Osteocyte (in vitro differentiated cells): ENCODE results near the gene ABHD17B. TPM values are rescaled to one million over a fixed set of nuclear protein-coding genes. Genes with fewer than 3 reads are reported as not detected.

Experiments
- DNase-seq: peaks from one replicate; pipeline ENCODE4 v3.0.0; 2021; ENCODE audit warnings: mixed read lengths; ENCODE audit not compliant: unreplicated experiment; ENCODE audit errors: extremely low spot score
- H3K27ac Mint-ChIP-seq: one replicate; pipeline ENCODE4 v1.8.0; 2021; ENCODE audit warnings: mild to moderate bottlenecking, mixed read lengths; ENCODE audit not compliant: unreplicated experiment
- H3K27me3 Mint-ChIP-seq: one replicate; pipeline ENCODE4 v1.8.0; 2021; ENCODE audit warnings: mixed read lengths; ENCODE audit not compliant: unreplicated experiment
- H3K36me3 Mint-ChIP-seq: one replicate; pipeline ENCODE4 v1.8.0; 2021; ENCODE audit warnings: mixed read lengths; ENCODE audit not compliant: unreplicated experiment
- H3K4me1 Mint-ChIP-seq: one replicate; pipeline ENCODE4 v1.8.0; 2021; ENCODE audit warnings: mixed read lengths; ENCODE audit not compliant: unreplicated experiment
- H3K4me3 Mint-ChIP-seq: one replicate; pipeline ENCODE4 v1.8.0; 2021; ENCODE audit warnings: mild to moderate bottlenecking, moderate library complexity, mixed read lengths; ENCODE audit not compliant: unreplicated experiment
- H3K9me3 Mint-ChIP-seq: one replicate; pipeline ENCODE4 v1.8.0; 2021; ENCODE audit warnings: mixed read lengths; ENCODE audit not compliant: unreplicated experiment
- total RNA-seq: library from RNA; stranded (reverse); gene quantifications from 2 replicates; pipeline ENCODE4 v1.2.1, GENCODE V29; 2021
- TF ChIP-seq, protein P1 (sequence below): fragments of 200-600 bp; sonication (generic); IDR thresholded peaks from 2 replicates; pipeline ENCODE4 v1.5.0; 2021; ENCODE audit warnings: antibody characterized with exemption, mild to moderate bottlenecking, moderate library complexity

ABHD17B gene
- total RNA-seq, 1 donor from 2014 or later, result 15.6 TPM

GRCh38 chr9:71879644-71880174 lies 31.3 kb downstream of the ABHD17B start:
- no peak overlapping the region for H3K27ac Mint-ChIP-seq
- H3K4me1 Mint-ChIP-seq, result no peaks in the 10 kb centered on the region
- TF ChIP-seq, protein P1, sequence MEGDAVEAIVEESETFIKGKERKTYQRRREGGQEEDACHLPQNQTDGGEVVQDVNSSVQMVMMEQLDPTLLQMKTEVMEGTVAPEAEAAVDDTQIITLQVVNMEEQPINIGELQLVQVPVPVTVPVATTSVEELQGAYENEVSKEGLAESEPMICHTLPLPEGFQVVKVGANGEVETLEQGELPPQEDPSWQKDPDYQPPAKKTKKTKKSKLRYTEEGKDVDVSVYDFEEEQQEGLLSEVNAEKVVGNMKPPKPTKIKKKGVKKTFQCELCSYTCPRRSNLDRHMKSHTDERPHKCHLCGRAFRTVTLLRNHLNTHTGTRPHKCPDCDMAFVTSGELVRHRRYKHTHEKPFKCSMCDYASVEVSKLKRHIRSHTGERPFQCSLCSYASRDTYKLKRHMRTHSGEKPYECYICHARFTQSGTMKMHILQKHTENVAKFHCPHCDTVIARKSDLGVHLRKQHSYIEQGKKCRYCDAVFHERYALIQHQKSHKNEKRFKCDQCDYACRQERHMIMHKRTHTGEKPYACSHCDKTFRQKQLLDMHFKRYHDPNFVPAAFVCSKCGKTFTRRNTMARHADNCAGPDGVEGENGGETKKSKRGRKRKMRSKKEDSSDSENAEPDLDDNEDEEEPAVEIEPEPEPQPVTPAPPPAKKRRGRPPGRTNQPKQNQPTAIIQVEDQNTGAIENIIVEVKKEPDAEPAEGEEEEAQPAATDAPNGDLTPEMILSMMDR, result no peak
- H3K27me3 Mint-ChIP-seq, result no peaks in the 10 kb centered on the region
- no peak for DNase-seq
- peaks cover 41% of the 10 kb centered on the region for H3K36me3 Mint-ChIP-seq
- no peak overlapping the region for H3K4me3 Mint-ChIP-seq
- peaks cover 47% of the 10 kb centered on the region for H3K9me3 Mint-ChIP-seq

DNA sequence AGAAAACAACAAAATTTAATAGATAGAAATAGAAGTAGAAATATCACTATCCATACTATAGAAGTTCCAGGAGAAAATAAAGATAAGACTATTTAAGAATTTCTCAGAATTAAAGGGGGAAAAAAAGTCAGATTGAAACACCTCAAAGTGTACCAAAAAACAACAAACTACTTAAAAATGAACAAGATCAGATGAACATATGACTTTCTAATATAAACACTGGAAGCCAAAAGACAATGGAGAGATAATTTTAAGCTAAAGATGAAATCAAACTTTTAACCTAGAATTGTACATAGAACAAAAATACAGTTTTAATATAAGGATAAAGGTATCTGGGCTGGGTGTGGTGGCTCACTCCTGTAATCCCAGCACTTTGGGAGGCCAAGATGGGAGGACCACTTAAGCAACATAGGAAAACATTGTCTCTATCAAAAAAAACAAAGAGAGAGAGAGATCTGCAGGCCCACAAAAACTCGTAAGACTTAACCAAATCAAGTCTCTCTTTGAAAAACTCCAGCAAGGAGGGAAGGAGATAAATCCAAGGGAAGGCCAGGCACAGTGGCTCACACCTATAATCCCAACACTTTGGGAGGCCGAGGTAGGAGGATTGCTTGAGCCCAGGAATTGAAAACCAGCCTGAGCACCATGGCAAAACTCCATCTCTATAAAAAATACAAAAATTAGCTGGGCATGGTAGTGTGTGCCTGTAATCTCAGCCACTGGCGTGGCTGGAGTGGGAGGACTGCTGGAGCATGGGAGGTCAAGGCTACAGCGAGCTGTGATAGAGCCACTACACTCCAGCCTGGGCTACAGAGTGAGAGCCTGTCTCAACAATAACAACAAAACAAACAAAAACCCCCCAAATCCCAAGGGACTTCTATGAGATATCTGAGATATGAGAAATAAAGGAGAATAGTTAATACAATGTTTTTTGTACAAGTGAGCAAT lies 32.4 kb downstream of the ABHD17B start:
- peaks cover 40% of the 10 kb centered on the region for H3K36me3 Mint-ChIP-seq

DNA sequence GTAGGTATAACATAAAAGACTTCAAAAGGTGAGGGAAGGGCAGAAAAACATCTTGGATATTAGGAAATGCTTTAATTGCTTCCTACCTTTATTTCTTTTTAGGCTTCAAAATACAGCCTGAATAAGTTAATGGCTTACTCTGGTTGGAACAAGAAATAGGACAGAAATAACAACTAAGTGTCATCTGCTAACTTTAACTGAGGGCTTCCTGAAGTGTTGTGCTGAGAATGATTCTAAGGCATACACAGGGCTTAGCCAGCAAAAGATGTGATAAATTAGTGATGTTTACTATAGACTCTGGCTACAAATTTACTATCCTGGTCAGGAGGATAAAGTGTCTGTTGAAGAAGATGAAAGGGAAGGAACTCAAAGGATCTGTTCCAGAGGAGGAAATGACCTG lies 34.2 kb downstream of the ABHD17B start:
- no peaks in the 10 kb centered on the region for H3K27me3 Mint-ChIP-seq
- peaks cover 31% of the 10 kb centered on the region for H3K9me3 Mint-ChIP-seq
- peaks cover 37% of the 10 kb centered on the region for H3K36me3 Mint-ChIP-seq
- H3K4me1 Mint-ChIP-seq, result no peaks in the 10 kb centered on the region
- TF ChIP-seq, protein P1, result no peak
- H3K27ac Mint-ChIP-seq, result no peak overlapping the region
- no peak overlapping the region for H3K4me3 Mint-ChIP-seq
- DNase-seq, result no peak

More for the DNA sequence above, 32.4 kb downstream of the ABHD17B start:
- Mint-ChIP-seq H3K27me3 (no peaks in the 10 kb centered on the region), H3K27ac (no peak overlapping the region), H3K4me1 (no peaks in the 10 kb centered on the region), H3K4me3 (no peak overlapping the region), H3K9me3 (peaks cover 36% of the 10 kb centered on the region)
- no peak for DNase-seq
- TF ChIP-seq, protein P1, result no peak

GRCh38 chr9:71876106-71876505 lies 34.9 kb downstream of the ABHD17B start:
- Mint-ChIP-seq H3K27me3 (no peaks in the 10 kb centered on the region), H3K9me3 (peaks cover 28% of the 10 kb centered on the region), H3K4me1 (no peaks in the 10 kb centered on the region), H3K4me3 (no peak overlapping the region), H3K36me3 (peaks cover 32% of the 10 kb centered on the region), H3K27ac (no peak overlapping the region)
- DNase-seq, result no peak
- TF ChIP-seq, protein P1, result no peak

DNA sequence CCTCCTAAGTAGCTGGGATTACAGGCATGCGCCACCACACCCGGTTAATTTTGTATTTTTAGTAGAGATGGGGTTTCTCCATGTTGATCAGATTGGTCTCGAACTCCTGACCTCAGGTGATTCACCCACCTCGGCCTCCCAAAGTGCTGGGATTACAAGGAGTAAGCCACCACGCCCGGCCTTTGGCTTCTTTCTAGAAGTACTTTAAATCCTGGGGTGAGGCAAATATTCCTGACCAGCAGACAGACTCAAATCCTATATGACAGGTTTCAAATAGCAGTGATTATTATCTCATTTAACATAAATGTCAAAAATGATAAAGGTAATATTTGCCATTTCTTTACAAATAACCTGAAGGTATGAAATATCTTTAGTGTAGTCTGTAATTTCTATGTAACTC lies 35.6 kb downstream of the ABHD17B start:
- Mint-ChIP-seq H3K9me3 (peaks cover 20% of the 10 kb centered on the region), H3K27me3 (no peaks in the 10 kb centered on the region), H3K27ac (no peak overlapping the region), H3K36me3 (peaks cover 30% of the 10 kb centered on the region), H3K4me3 (no peak overlapping the region), H3K4me1 (no peaks in the 10 kb centered on the region)
- TF ChIP-seq, protein P1, result no peak
- no peak for DNase-seq
